ENCODE data around the gene C17orf78.

Gene C17orf78

DNA sequence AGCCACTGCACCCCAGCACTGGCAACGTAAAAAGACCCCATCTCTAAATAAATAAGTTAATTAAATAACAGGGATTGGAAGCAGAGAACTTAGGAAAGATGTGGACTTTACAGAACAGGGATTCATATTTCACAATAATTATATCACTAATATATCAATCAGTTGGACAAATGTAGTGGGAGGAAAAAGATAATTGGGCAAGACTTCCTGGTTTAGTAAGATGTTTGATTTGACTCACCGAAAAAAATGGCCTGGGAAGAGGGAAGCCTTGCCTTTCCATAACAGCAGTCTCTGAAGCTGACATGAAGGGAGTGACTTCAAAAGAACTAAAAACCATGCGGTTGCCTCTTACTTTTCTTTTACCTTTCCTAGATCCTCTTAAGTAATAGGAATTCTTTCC is 15.2 kb upstream of the C17orf78 start:
- DNase-seq (ENCODE audit: extremely low spot score): no peak
- CTCF ChIA-PET: interaction anchor here (1.3 to 2.1 kb wide), 4 partner anchors 13 to 757 kb away, joined by 3 to 27 read pairs (median 4); no protein-coding TSS in a partner anchor
- POLR2A ChIA-PET: no interaction called here
- TF ChIP-seq, protein P1, sequence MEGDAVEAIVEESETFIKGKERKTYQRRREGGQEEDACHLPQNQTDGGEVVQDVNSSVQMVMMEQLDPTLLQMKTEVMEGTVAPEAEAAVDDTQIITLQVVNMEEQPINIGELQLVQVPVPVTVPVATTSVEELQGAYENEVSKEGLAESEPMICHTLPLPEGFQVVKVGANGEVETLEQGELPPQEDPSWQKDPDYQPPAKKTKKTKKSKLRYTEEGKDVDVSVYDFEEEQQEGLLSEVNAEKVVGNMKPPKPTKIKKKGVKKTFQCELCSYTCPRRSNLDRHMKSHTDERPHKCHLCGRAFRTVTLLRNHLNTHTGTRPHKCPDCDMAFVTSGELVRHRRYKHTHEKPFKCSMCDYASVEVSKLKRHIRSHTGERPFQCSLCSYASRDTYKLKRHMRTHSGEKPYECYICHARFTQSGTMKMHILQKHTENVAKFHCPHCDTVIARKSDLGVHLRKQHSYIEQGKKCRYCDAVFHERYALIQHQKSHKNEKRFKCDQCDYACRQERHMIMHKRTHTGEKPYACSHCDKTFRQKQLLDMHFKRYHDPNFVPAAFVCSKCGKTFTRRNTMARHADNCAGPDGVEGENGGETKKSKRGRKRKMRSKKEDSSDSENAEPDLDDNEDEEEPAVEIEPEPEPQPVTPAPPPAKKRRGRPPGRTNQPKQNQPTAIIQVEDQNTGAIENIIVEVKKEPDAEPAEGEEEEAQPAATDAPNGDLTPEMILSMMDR (IDR thresholded peaks at IDR 0.05; ENCODE audit: control extremely low read depth, extremely low read depth, low read depth, missing control alignments): no peak

DNA sequence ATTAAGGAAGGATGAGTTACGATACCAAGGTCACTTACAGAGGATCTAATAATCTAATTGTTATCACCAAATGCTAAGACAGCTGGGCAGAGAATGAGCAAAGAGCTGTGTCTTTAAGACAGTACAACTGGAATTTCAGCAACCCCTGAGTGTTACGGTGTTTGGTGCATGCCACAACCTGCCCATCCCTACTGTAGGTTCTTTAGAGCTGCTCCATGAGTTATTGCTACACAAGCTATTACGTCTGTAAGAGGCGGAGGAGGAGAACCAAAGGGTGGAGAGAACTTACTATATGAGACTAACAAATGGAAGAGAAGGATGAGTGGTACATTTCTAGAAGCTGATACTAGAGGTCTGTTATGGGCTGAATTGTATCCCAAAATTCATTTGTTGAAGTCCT is 14.2 kb upstream of the C17orf78 start:
- TF ChIP-seq, protein P1 (IDR thresholded peaks at IDR 0.05; ENCODE audit: control extremely low read depth, extremely low read depth, low read depth, missing control alignments): no peak
- POLR2A ChIA-PET: no interaction called here
- DNase-seq (ENCODE audit: extremely low spot score): no peak
- CTCF ChIA-PET: interaction anchor here (0.9 to 2.1 kb wide), 8 partner anchors 12 to 758 kb away, joined by 3 to 27 read pairs (median 3); partner anchors contain the start of gene SYNRG

DNA sequence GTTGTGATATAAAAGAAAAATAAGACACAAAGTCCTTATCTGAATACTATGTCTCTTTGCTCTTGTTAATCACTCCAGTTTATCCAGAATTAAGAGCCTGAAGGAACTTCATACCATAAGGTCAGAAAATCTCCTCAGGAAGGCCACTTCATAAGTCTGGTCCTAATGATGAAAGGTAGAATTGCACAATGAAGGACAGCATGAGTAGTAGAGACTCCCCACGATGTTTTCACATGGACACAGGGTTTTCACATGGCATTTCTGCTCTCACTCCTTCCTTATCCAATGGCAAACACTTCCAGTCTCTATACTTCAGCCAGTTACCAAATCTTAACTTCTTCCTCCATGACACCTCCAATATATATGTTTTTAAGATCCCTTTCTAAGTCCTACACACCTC is 10.2 kb upstream of the C17orf78 start:
- CTCF ChIA-PET: interaction anchor here (1.0 to 3.1 kb wide), 4 partner anchors 8 to 762 kb away, joined by 3 to 26 read pairs (median 4); no protein-coding TSS in a partner anchor
- POLR2A ChIA-PET: no interaction called here
- DNase-seq (ENCODE audit: extremely low spot score): no peak
- TF ChIP-seq, protein P1 (IDR thresholded peaks at IDR 0.05; ENCODE audit: control extremely low read depth, extremely low read depth, low read depth, missing control alignments): no peak

DNA sequence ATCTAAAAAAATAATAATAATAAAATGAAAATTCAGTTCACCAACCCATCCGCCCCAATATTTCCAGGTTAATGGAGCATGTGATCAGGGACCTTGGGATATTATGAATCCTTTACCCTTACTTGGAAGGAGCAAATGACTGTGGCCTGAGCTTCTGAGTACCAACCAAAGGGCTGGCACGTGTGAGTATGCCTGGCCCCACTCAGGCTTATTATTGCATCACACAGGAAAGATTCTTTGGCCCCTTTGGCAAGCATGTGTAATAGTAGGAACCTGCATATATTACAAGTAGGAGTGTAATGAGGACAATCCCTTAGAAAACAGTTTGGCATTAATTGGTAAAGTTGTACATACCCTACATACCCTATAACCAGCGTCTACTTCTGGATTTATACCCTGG is 7.2 kb upstream of the C17orf78 start:
- ChIA-PET POLR2A (no interaction called here), CTCF (interaction anchor here (1.1 kb wide), 1 partner anchor 766 kb away, joined by 3 read pairs; no protein-coding TSS in a partner anchor)
- TF ChIP-seq, protein P1 (IDR thresholded peaks at IDR 0.05; ENCODE audit: control extremely low read depth, extremely low read depth, low read depth, missing control alignments): no peak
- no peak for DNase-seq (ENCODE audit: extremely low spot score)

DNA sequence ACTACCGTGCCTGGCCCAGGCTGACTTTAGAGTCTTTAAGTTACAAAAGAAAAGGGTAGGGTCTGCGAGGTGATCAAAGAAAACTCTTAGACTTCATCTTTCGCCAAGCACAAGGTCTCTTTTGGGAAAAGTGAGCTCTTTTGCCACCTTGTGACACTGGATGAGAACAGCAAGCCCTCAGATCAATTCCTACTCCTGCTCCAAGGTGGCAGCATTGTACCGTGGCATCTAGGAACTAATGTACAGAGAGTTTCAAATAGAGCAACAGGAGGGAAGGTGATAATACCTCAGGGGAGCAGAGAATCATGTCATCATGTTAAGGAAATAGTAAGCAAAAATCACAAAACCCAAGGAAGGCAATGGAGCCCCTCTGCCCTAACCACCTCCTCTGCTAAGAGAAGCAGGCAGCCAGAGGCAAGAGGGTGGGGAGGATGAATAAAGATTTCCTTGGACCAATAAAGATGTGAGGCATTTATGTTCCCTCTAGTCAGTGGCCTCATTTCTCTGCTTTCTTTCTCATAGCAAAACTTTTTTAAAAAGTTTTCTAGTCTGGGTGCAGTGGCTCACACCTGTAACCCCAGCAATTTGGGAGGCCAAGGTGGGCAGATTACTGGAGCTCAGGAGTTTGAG is 2.1 kb upstream of the C17orf78 start:
- DNase-seq (ENCODE audit: extremely low spot score): peak; percentile 83
- ChIA-PET CTCF (interaction anchor here (0.5 to 5.7 kb wide), 55 partner anchors 9 to 772 kb away, joined by 3 to 143 read pairs (median 4); partner anchors contain the start of genes ACACA, LHX1, MRM1 and TADA2A), POLR2A (interaction anchor here (0.6 kb wide), 1 partner anchor 24 kb away, joined by 7 read pairs; no protein-coding TSS in a partner anchor)
- TF ChIP-seq, protein P1 (IDR thresholded peaks at IDR 0.05; ENCODE audit: control extremely low read depth, extremely low read depth, low read depth, missing control alignments): peak; percentile 99

DNA sequence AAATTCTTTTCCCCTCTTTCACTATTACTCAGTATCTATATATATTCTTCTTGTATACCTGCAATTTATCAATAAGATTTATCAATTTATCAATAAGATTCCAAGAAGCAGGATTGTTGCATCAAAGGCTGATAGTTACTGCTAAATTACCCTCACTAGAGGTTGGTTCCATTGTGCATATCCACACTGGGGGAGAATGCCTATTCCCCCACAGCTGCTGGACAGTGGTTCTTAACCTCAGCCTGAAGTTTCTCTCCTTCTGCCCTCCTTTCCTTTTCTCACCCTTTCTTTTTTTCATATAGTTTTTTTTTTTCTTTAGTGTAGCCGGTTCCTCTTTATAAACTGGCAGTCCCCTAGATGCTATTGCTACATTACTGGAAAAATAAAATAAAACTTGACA is 6.3 kb downstream of the C17orf78 start:
- ChIA-PET CTCF (interaction anchor here (1.9 kb wide), 1 partner anchor 8 kb away, joined by 21 read pairs; no protein-coding TSS in a partner anchor), POLR2A (no interaction called here)
- TF ChIP-seq, protein P1 (IDR thresholded peaks at IDR 0.05; ENCODE audit: control extremely low read depth, extremely low read depth, low read depth, missing control alignments): no peak
- DNase-seq (ENCODE audit: extremely low spot score): no peak

All from GM10248 (cell line).